ENCODE results near the gene SEM1. TPM values are rescaled to one million over a fixed set of nuclear protein-coding genes. Genes with fewer than 3 reads are reported as not detected.
"Not testable (repeated sequence)": the region's sequence is repeated elsewhere in the genome, so short reads cannot be mapped to it uniquely, and the experiment has no call there.

SEM1 gene
- polyA plus RNA-seq, 1 experiment: 15.7 TPM

GRCh38 chr7:96701258-96701657 lies 8.4 kb downstream of the SEM1 start:
- no peaks in the 10 kb centered on the region for H3K36me3 ChIP-seq (ENCODE audit: control insufficient read depth, insufficient read depth, low read length)
- H3K27me3 ChIP-seq (ENCODE audit: control insufficient read depth, insufficient read depth, low read length): no peaks in the 10 kb centered on the region
- DNase-seq (ENCODE audit: low read depth): no peak
- no peak overlapping the region for H3K4me3 ChIP-seq (ENCODE audit: low read depth, low read length)
- CTCF ChIA-PET: no interaction called here
- POLR2A ChIA-PET: no interaction called here
- no peak for TF ChIP-seq CTCF (IDR thresholded peaks at IDR 0.05; ENCODE audit: insufficient read depth, low read depth, low read length)

GRCh38 chr7:96700516-96700915 lies 9.1 kb downstream of the SEM1 start:
- Histone ChIP-seq H3K27me3 (ENCODE audit: control insufficient read depth, insufficient read depth, low read length) (no peaks in the 10 kb centered on the region), H3K36me3 (ENCODE audit: control insufficient read depth, insufficient read depth, low read length) (no peaks in the 10 kb centered on the region), H3K4me3 (ENCODE audit: low read depth, low read length) (no peak overlapping the region)
- CTCF ChIA-PET: no interaction called here
- POLR2A ChIA-PET: no interaction called here
- no peak for TF ChIP-seq CTCF (IDR thresholded peaks at IDR 0.05; ENCODE audit: insufficient read depth, low read depth, low read length)
- DNase-seq (ENCODE audit: low read depth): no peak

GRCh38 chr7:96699219-96699871 lies 10.3 kb downstream of the SEM1 start:
- Histone ChIP-seq H3K27me3 (ENCODE audit: control insufficient read depth, insufficient read depth, low read length) (no peaks in the 10 kb centered on the region), H3K36me3 (ENCODE audit: control insufficient read depth, insufficient read depth, low read length) (no peaks in the 10 kb centered on the region), H3K4me3 (ENCODE audit: low read depth, low read length) (no peak overlapping the region)
- ChIA-PET CTCF (no interaction called here), POLR2A (no interaction called here)
- DNase-seq (ENCODE audit: low read depth): no peak
- no peak for TF ChIP-seq CTCF (IDR thresholded peaks at IDR 0.05; ENCODE audit: insufficient read depth, low read depth, low read length)

GRCh38 chr7:96698449-96698848 lies 11.2 kb downstream of the SEM1 start:
- CTCF ChIA-PET; DNase-seq (ENCODE audit: low read depth); H3K27me3 ChIP-seq (ENCODE audit: control insufficient read depth, insufficient read depth, low read length); H3K4me3 ChIP-seq (ENCODE audit: low read depth, low read length); H3K36me3 ChIP-seq (ENCODE audit: control insufficient read depth, insufficient read depth, low read length); POLR2A ChIA-PET: not testable (repeated sequence)

GRCh38 chr7:96697822-96698221 lies 11.8 kb downstream of the SEM1 start:
- H3K27me3 ChIP-seq (ENCODE audit: control insufficient read depth, insufficient read depth, low read length): no peaks in the 10 kb centered on the region
- no peak for DNase-seq (ENCODE audit: low read depth)
- H3K36me3 ChIP-seq (ENCODE audit: control insufficient read depth, insufficient read depth, low read length): no peaks in the 10 kb centered on the region
- TF ChIP-seq CTCF (IDR thresholded peaks at IDR 0.05; ENCODE audit: insufficient read depth, low read depth, low read length): no peak
- ChIA-PET POLR2A (no interaction called here), CTCF (no interaction called here)
- no peak overlapping the region for H3K4me3 ChIP-seq (ENCODE audit: low read depth, low read length)

GRCh38 chr7:96695581-96695980 lies 14.1 kb downstream of the SEM1 start:
- TF ChIP-seq CTCF (IDR thresholded peaks at IDR 0.05; ENCODE audit: insufficient read depth, low read depth, low read length): no peak
- no peaks in the 10 kb centered on the region for H3K27me3 ChIP-seq (ENCODE audit: control insufficient read depth, insufficient read depth, low read length)
- H3K4me3 ChIP-seq (ENCODE audit: low read depth, low read length): no peak overlapping the region
- no peaks in the 10 kb centered on the region; the same call in 1 of the 2 replicates for H3K36me3 ChIP-seq (ENCODE audit: control insufficient read depth, insufficient read depth, low read length)
- POLR2A ChIA-PET: no interaction called here
- CTCF ChIA-PET: interaction anchor here (1.1 kb wide), 1 partner anchor 34 kb away, joined by 3 read pairs; no protein-coding TSS in a partner anchor
- DNase-seq (ENCODE audit: low read depth): no peak
